Measurements from ENCODE around the gene ATOSA. TPM values are rescaled to one million over a fixed set of nuclear protein-coding genes. Genes with fewer than 3 reads are reported as not detected.
A peak's percentile ranks its signal among the peaks of the same experiment; 100 is the strongest.

ATOSA gene
- total RNA-seq, 1 experiment from 2014 or later = 21.8 TPM

GRCh38 chr15:52682781-52683180 is 3.6 kb upstream of the ATOSA start:
- no TSS peak for BruUV-seq (replicated peaks)
- Mint-ChIP-seq H3K9me3 (ENCODE audit: low read depth, unreplicated experiment) (no peaks in the 10 kb centered on the region), H3K4me1 (ENCODE audit: low read depth, unreplicated experiment) (peaks cover 17% of the 10 kb centered on the region), H3K27ac (ENCODE audit: unreplicated experiment) (no peak overlapping the region), H3K36me3 (ENCODE audit: insufficient read depth, unreplicated experiment) (peaks cover 18% of the 10 kb centered on the region), H3K4me3 (ENCODE audit: low read depth, unreplicated experiment) (no peak overlapping the region), H3K27me3 (ENCODE audit: unreplicated experiment) (no peaks in the 10 kb centered on the region)
- CTCF ChIA-PET = interaction anchor here (0.6 kb wide), 1 partner anchor 151 kb away, joined by 6 read pairs; no protein-coding TSS in a partner anchor
- intact Hi-C loops (cut with micrococcal nuclease; ENCODE audit: unreplicated experiment) = no loop called here
- no peak for TF ChIP-seq CTCF (IDR thresholded peaks at IDR 0.05; ENCODE audit: unreplicated experiment)
- DNase-seq = no peak

DNA sequence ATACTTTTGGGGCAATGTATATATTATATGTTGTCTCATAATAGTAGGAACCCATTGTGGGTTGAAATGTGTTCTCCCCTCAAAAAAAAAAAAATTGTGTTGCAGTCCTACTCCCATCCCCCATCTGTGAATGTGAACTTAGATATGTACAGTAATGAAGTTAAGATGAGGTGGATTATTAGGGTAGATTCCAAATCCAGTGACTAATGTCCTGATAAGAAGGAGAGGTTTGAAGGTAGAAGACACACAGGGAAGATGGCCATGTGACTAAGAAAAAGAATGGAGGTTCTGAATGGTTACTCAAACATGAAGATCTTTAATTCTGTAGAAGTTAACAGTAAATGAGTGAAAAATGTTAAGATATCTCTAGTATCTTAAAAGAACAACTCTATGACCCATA is 3.0 kb upstream of the ATOSA start:
- Mint-ChIP-seq H3K4me1 (ENCODE audit: low read depth, unreplicated experiment) (peaks cover 17% of the 10 kb centered on the region), H3K4me3 (ENCODE audit: low read depth, unreplicated experiment) (no peak overlapping the region), H3K36me3 (ENCODE audit: insufficient read depth, unreplicated experiment) (peaks cover 20% of the 10 kb centered on the region), H3K27me3 (ENCODE audit: unreplicated experiment) (no peaks in the 10 kb centered on the region), H3K9me3 (ENCODE audit: low read depth, unreplicated experiment) (no peaks in the 10 kb centered on the region), H3K27ac (ENCODE audit: unreplicated experiment) (no peak overlapping the region)
- DNase-seq = no peak
- BruUV-seq (replicated peaks) = no TSS peak
- TF ChIP-seq CTCF (IDR thresholded peaks at IDR 0.05; ENCODE audit: unreplicated experiment) = no peak
- CTCF ChIA-PET = no interaction called here
- intact Hi-C loops (cut with micrococcal nuclease; ENCODE audit: unreplicated experiment) = no loop called here

DNA sequence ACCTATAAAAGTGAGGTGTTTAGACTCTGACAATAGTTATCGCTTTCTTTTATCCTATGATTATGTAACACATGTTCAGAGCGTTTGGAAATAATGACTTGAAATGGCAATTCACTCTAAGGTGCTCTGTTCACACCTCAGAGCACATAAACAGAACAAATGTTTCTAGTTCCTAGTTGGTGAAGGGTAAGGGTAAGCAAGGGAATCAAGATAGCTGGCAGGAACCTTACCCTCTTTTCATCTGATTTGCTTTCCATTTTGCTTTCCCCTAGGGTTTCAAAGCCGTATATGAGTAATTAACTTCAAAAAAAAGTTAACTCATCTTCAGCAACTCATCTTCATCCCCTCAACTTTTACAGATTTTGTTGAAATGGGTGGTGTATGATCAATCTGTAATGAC is 2.3 kb upstream of the ATOSA start:
- Mint-ChIP-seq H3K9me3 (ENCODE audit: low read depth, unreplicated experiment) (no peaks in the 10 kb centered on the region), H3K4me1 (ENCODE audit: low read depth, unreplicated experiment) (peaks cover 17% of the 10 kb centered on the region), H3K27me3 (ENCODE audit: unreplicated experiment) (no peaks in the 10 kb centered on the region), H3K36me3 (ENCODE audit: insufficient read depth, unreplicated experiment) (peaks cover 20% of the 10 kb centered on the region), H3K4me3 (ENCODE audit: low read depth, unreplicated experiment) (no peak overlapping the region), H3K27ac (ENCODE audit: unreplicated experiment) (no peak overlapping the region)
- BruUV-seq (replicated peaks) = no TSS peak
- CTCF ChIA-PET = no interaction called here
- intact Hi-C loops (cut with micrococcal nuclease; ENCODE audit: unreplicated experiment) = no loop called here
- TF ChIP-seq CTCF (IDR thresholded peaks at IDR 0.05; ENCODE audit: unreplicated experiment) = no peak
- DNase-seq = no peak

DNA sequence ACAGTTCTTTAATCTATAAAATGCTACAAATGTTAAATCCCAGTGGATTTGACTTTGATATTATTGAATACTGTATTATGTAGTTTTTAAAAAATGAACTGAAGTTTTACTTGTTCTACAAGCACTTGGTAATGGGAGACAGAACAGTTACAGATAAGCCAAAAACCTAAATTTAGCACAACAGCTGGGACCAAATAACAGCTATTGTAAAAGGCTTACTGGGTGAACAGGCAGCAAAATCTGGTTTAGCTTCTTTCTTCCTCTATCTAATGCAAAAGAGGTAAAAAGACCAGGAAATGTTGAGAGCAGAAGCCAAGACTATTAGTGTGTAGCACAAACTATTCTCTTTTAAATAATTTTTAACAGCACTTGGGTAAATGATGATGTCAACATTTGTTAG is 1.6 kb upstream of the ATOSA start:
- H3K27me3 Mint-ChIP-seq (ENCODE audit: unreplicated experiment) = no peaks in the 10 kb centered on the region
- H3K27ac Mint-ChIP-seq (ENCODE audit: unreplicated experiment) = no peak overlapping the region
- H3K9me3 Mint-ChIP-seq (ENCODE audit: low read depth, unreplicated experiment) = no peaks in the 10 kb centered on the region
- CTCF ChIA-PET = no interaction called here
- no peak for DNase-seq
- no TSS peak for BruUV-seq (replicated peaks)
- intact Hi-C loops (cut with micrococcal nuclease; ENCODE audit: unreplicated experiment) = no loop called here
- H3K36me3 Mint-ChIP-seq (ENCODE audit: insufficient read depth, unreplicated experiment) = peaks cover 20% of the 10 kb centered on the region
- no peak for TF ChIP-seq CTCF (IDR thresholded peaks at IDR 0.05; ENCODE audit: unreplicated experiment)
- peaks cover 17% of the 10 kb centered on the region for H3K4me1 Mint-ChIP-seq (ENCODE audit: low read depth, unreplicated experiment)
- H3K4me3 Mint-ChIP-seq (ENCODE audit: low read depth, unreplicated experiment) = no peak overlapping the region

- Mint-ChIP-seq H3K4me1 (ENCODE audit: low read depth, unreplicated experiment) (peaks cover 17% of the 10 kb centered on the region), H3K27me3 (ENCODE audit: unreplicated experiment) (no peaks in the 10 kb centered on the region), H3K27ac (ENCODE audit: unreplicated experiment) (peak overlapping the region; percentile 95), H3K36me3 (ENCODE audit: insufficient read depth, unreplicated experiment) (peaks cover 20% of the 10 kb centered on the region), H3K9me3 (ENCODE audit: low read depth, unreplicated experiment) (no peaks in the 10 kb centered on the region), H3K4me3 (ENCODE audit: low read depth, unreplicated experiment) (peak overlapping the region; percentile 100)
- CTCF ChIA-PET = no interaction called here
- no peak for DNase-seq
- no peak for TF ChIP-seq CTCF (IDR thresholded peaks at IDR 0.05; ENCODE audit: unreplicated experiment)
- TSS peak; percentile 41 for BruUV-seq (replicated peaks)
- intact Hi-C loops (cut with micrococcal nuclease; ENCODE audit: unreplicated experiment) = no loop called here
These were observed 828 bp upstream of the ATOSA start for GRCh38 chr15:52680041-52680391.
